BLaER1 (cell line): ENCODE measurements around the gene CUX1.

Experiments used
- H3K27ac ChIP-seq: shearing (Covaris generic); formaldehyde crosslinking; 2 replicates; pipeline ENCODE4 v1.8.1; 2022
- H3K27me3 ChIP-seq: shearing (Covaris generic); formaldehyde crosslinking; 2 replicates; pipeline ENCODE4 v1.8.1; 2022
- H3K36me3 ChIP-seq: shearing (Covaris generic); formaldehyde crosslinking; 2 replicates; pipeline ENCODE4 v1.8.1; 2022
- H3K4me1 ChIP-seq: shearing (Covaris generic); formaldehyde crosslinking; 2 replicates; pipeline ENCODE4 v1.8.1; 2022
- H3K4me2 ChIP-seq: shearing (Covaris generic); formaldehyde crosslinking; 2 replicates; pipeline ENCODE4 v1.8.1; 2022
- H3K4me3 ChIP-seq: shearing (Covaris generic); formaldehyde crosslinking; 2 replicates; pipeline ENCODE4 v1.8.1; 2022
- H3K9ac ChIP-seq: shearing (Covaris generic); formaldehyde crosslinking; 2 replicates; pipeline ENCODE4 v1.8.1; 2022
- H3K9me3 ChIP-seq: shearing (Covaris generic); formaldehyde crosslinking; 2 replicates; pipeline ENCODE4 v1.8.1; 2022
- H4K20me1 ChIP-seq: shearing (Covaris generic); formaldehyde crosslinking; 2 replicates; pipeline ENCODE4 v1.8.1; 2022
- Cebpa-rat ChIP-seq: shearing (Covaris generic); IDR thresholded peaks from 2 replicates; pipeline ENCODE4 v1.8.1; 2022

CUX1 gene

DNA sequence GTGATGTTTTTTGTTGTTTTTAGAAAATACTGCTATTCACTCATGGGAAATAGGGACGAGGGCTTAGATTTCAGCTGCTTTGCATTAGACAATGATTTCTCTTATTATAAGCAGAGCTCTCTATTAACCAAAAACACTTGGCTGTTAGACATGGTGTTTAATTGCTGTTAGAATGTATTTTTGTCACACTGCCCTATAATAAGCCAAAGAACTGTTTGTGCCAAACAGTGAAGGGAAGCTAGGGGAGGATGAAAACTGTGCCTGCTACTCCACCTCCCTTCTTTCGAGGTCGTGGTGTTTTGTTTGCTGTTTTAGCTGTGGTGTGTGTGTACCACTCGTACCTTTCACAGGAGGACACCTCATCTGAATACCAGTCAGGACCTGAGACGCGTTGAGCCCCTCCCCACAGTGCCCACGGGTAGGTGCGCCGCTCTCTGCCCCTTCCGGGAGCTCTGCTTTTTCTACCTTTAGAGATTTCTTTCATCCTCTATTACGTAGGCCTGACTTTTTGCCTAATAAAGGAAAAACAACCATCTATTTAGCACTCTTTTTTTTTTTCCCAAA lies 57.9 kb downstream of the CUX1 start:
- Histone ChIP-seq H3K27ac (peak overlapping the region; percentile 47), H3K4me3 (no peak overlapping the region), H3K4me2 (peak overlapping the region; percentile 33), H4K20me1 (peaks cover 100% of the 10 kb centered on the region), H3K36me3 (peaks cover 38% of the 10 kb centered on the region), H3K4me1 (peaks cover 100% of the 10 kb centered on the region), H3K9ac (peak overlapping the region; percentile 32; the same call in 1 of the 2 replicates), H3K27me3 (no peaks in the 10 kb centered on the region), H3K9me3 (no peaks in the 10 kb centered on the region)
- TF ChIP-seq Cebpa-rat = no peak

DNA sequence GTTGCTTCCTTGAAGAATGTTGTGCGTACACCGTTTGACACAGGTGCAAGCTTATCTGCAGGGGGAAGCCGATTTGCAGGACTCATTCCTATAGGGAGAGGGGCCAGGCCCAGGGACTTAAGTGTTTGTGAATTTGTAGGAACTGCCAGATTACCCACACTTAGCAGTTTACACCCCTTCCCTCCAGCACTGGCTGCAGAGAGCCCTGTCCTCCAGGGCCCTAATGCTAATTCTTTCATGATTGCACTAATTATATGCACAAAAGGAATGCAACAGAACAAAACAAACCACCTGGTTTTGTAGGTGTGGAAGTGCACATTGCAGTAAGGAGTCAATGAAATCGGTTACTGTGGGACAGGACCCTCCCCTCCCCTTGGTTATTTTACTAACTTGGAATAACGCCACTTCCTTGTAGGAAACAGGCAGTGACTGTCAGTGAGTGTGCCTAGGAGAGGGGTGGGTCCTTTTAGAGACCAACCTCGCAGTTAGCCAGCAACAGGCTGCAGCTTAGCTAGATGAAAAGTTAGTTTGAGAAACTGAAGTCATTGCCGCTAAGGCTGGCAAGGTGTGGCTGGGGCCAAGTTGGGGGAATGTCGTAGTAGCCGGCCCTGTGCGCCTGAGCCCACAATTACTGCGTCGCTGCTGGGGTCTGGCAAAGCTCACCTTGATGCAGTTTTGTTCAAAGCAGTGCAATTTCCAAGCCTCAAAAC lies 60.6 kb downstream of the CUX1 start:
- no peaks in the 10 kb centered on the region for H3K9me3 ChIP-seq
- peak overlapping the region; percentile 5; the same call in 1 of the 2 replicates for H3K9ac ChIP-seq
- no peak overlapping the region for H3K4me3 ChIP-seq
- TF ChIP-seq Cebpa-rat = no peak
- peaks cover 100% of the 10 kb centered on the region for H4K20me1 ChIP-seq
- H3K36me3 ChIP-seq = peaks cover 34% of the 10 kb centered on the region
- H3K4me1 ChIP-seq = peaks cover 100% of the 10 kb centered on the region
- peak overlapping the region; percentile 93 for H3K4me2 ChIP-seq
- H3K27me3 ChIP-seq = no peaks in the 10 kb centered on the region
- H3K27ac ChIP-seq = peak overlapping the region; percentile 70

DNA sequence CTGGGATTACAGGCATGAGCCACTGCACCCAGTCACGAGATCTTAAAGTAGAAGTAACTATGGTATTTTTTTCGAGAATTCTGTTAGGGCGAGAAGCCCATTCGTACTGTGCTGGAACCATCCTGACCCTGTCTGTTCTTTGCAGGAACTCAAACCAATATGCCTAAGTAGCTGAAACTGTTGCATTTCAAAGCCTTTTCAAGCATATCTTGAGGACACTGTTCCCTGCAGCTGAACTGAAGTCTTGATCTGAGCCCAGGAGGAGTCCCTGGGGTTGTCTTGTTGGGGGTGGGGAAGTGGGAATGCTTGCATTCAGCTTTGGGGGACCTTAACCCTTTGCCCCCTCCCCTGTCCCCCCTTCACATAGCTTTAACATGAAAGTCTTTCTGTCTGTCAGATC lies 61.5 kb downstream of the CUX1 start:
- peak overlapping the region; percentile 93 for H3K4me2 ChIP-seq
- peaks cover 30% of the 10 kb centered on the region for H3K36me3 ChIP-seq
- H3K9ac ChIP-seq = peak overlapping the region; percentile 5; the same call in 1 of the 2 replicates
- no peak overlapping the region for H3K4me3 ChIP-seq
- H3K4me1 ChIP-seq = peaks cover 100% of the 10 kb centered on the region
- peak overlapping the region; percentile 70 for H3K27ac ChIP-seq
- no peaks in the 10 kb centered on the region for H3K9me3 ChIP-seq
- TF ChIP-seq Cebpa-rat = no peak
- H4K20me1 ChIP-seq = peaks cover 100% of the 10 kb centered on the region
- no peaks in the 10 kb centered on the region for H3K27me3 ChIP-seq

DNA sequence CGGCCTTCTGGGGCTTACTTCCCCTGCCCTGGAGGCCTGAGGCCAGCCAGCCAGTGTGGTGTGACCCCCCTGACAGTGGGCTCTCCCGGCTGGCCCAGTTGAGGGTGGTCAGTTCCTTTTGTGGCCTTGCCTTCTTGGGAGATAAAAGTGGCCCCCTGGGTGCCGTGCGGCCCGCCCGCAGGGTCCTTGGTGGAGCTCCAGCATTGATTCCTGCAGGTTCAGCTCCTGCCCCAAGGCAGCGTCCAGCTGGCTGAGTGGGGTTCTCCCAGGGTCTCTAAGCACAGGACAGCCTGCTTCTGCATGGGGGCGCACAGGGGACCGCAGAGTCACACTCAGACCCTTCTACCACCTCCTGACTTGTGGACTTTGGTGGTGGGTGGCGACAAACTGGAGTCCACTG lies 62.1 kb downstream of the CUX1 start:
- peaks cover 100% of the 10 kb centered on the region for H4K20me1 ChIP-seq
- no peak overlapping the region for H3K4me3 ChIP-seq
- peaks cover 23% of the 10 kb centered on the region for H3K36me3 ChIP-seq
- peak overlapping the region; percentile 5 for H3K9ac ChIP-seq
- no peaks in the 10 kb centered on the region for H3K9me3 ChIP-seq
- peaks cover 100% of the 10 kb centered on the region for H3K4me1 ChIP-seq
- no peaks in the 10 kb centered on the region for H3K27me3 ChIP-seq
- peak overlapping the region; percentile 93 for H3K4me2 ChIP-seq
- H3K27ac ChIP-seq = peak overlapping the region; percentile 70
- TF ChIP-seq Cebpa-rat = no peak

GRCh38 chr7:101880282-101881054 lies 63.0 kb downstream of the CUX1 start:
- Histone ChIP-seq H3K27ac (peak overlapping the region; percentile 70), H4K20me1 (peaks cover 100% of the 10 kb centered on the region), H3K4me1 (peaks cover 100% of the 10 kb centered on the region), H3K9ac (peak overlapping the region; percentile 20; the same call in 1 of the 2 replicates), H3K36me3 (peaks cover 17% of the 10 kb centered on the region; the same call in 1 of the 2 replicates), H3K4me3 (no peak overlapping the region), H3K4me2 (peak overlapping the region; percentile 93), H3K9me3 (no peaks in the 10 kb centered on the region), H3K27me3 (no peaks in the 10 kb centered on the region)
- no peak for TF ChIP-seq Cebpa-rat

GRCh38 chr7:101882005-101882421 lies 64.6 kb downstream of the CUX1 start:
- Histone ChIP-seq H3K4me2 (peak overlapping the region; percentile 93), H3K9me3 (no peaks in the 10 kb centered on the region), H3K4me3 (no peak overlapping the region), H4K20me1 (peaks cover 100% of the 10 kb centered on the region), H3K4me1 (peaks cover 100% of the 10 kb centered on the region), H3K9ac (peak overlapping the region; percentile 36; the same call in 1 of the 2 replicates), H3K36me3 (0 out of 2 replicates have a peak, but pooled peaks cover 12% of the 10 kb centered on the region), H3K27ac (0 out of 2 replicates have a peak overlapping the region, but pooled peaks have one; percentile 72), H3K27me3 (no peaks in the 10 kb centered on the region)
- no peak for TF ChIP-seq Cebpa-rat

- peak overlapping the region; percentile 93 for H3K4me2 ChIP-seq
- H4K20me1 ChIP-seq = peaks cover 100% of the 10 kb centered on the region
- peaks cover 19% of the 10 kb centered on the region; the same call in 1 of the 2 replicates for H3K36me3 ChIP-seq
- H3K9me3 ChIP-seq = no peaks in the 10 kb centered on the region
- peak overlapping the region; percentile 72 for H3K27ac ChIP-seq
- H3K4me1 ChIP-seq = peaks cover 100% of the 10 kb centered on the region
- TF ChIP-seq Cebpa-rat = no peak
- H3K4me3 ChIP-seq = no peak overlapping the region
- H3K9ac ChIP-seq = peak overlapping the region; percentile 36; the same call in 1 of the 2 replicates
- no peaks in the 10 kb centered on the region for H3K27me3 ChIP-seq
Observed at GRCh38 chr7:101882595-101883564, 65.5 kb downstream of the CUX1 start.

DNA sequence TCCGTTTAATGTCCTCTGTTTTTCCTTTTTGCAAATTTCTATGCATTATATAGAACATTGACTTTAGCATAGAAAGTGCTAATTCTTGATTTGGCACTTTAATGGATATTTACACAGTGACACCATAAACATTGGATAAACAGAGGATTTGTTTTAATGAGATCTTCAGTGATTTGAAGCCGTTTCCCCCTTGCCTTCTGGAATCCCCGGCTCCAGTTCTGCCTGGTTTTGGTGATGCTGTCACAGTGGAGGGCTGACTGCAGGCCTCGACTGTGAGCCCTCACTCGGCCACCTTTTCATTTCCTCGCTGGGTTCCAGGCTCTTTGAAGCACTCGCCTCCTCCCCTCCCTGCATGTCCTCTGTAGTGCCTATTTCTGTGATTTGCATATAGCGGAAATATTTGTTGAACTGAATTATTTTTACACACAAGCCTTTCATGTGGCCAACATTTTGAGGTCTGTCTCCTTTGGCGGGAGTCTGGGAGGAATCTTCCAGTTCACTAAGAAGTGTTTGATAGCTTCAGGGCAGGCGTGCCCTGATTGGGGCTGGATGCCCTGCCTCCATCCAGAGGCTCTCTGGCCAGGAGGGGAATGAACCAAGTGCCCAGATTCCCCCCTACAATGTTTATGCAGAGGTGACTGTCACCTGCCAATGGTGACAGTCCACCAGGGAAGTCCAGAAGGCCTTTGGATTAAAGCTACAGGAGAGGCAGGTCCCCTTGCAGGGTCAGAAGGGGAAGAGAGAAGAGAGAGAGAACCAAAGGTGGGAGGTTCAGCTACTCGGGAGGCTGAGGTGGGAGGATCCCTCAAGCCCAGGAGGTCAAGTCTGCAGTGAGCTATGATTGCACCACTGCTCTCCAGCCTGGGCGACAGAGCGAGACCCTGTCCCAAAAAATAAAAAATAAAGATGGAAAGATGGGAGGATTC lies 67.5 kb downstream of the CUX1 start:
- H3K9ac ChIP-seq = peak overlapping the region; percentile 54
- peak overlapping the region; percentile 93 for H3K4me2 ChIP-seq
- peaks cover 100% of the 10 kb centered on the region for H3K4me1 ChIP-seq
- no peak for TF ChIP-seq Cebpa-rat
- H3K36me3 ChIP-seq = peaks cover 24% of the 10 kb centered on the region
- H4K20me1 ChIP-seq = peaks cover 100% of the 10 kb centered on the region
- no peaks in the 10 kb centered on the region for H3K27me3 ChIP-seq
- H3K27ac ChIP-seq = peak overlapping the region; percentile 72
- no peaks in the 10 kb centered on the region for H3K9me3 ChIP-seq
- H3K4me3 ChIP-seq = peak overlapping the region; percentile 43
